GM19463 (cell line): ENCODE results near the gene TTC39C.
A peak's percentile ranks its signal among the peaks of the same experiment; 100 is the strongest.
"Not testable (repeated sequence)": the region's sequence is repeated elsewhere in the genome, so short reads cannot be mapped to it uniquely, and the experiment has no call there.

ENCODE experiments used
- ATAC-seq: cut with Tn5 transposase; IDR thresholded peaks from one replicate; pipeline ENCODE4 v1.9.1; 2021; ENCODE audit warnings: mild to moderate bottlenecking, moderate library complexity; ENCODE audit not compliant: unreplicated experiment

Gene TTC39C

DNA sequence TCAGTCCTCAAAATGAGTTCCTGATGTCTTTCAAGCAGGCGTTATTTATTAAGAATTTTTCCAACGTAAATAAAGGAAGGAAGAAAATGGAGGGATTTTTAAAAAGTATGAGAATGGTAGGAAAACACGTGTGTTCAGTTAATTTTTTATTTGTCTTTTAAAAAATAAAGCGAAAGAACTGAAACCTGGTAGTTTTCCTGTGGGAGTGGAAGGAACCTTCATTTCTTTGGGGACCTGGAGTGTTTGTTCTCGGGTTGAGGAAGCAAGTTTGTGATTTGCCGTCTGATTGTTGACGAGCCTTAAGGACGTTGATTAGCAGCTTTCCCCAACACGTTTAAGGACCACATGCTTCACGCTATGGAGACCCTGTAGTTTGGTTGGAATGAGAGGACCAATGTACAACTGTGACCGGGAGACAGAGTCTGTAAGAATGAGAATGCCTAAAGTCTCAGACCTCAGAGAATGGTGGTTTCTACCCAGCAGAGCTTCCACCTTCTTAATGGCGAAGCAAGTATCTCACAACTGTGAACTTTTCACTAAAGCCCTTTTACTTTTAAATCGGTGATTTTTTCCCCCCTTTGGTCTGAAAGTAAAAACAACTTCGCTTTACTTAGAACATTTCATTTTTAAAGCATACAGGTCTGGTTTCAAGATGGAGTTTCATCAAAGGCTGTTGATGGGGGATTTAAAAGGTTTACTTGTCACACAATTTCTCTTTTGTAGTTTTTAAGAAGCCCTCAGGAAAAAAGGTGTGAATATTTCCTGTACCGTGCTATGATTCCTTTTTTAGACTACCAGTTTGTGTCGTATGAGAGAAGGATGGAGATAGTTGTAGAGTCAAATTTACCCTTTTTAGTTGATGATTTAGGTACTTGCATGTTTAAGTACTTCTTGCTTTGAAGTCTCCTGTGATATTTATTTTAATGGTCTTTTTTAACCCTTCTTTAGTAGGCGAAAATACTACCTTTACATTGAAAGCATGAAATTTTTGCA, 1.4 kb downstream of the TTC39C start:
- ATAC-seq, result no peak

DNA sequence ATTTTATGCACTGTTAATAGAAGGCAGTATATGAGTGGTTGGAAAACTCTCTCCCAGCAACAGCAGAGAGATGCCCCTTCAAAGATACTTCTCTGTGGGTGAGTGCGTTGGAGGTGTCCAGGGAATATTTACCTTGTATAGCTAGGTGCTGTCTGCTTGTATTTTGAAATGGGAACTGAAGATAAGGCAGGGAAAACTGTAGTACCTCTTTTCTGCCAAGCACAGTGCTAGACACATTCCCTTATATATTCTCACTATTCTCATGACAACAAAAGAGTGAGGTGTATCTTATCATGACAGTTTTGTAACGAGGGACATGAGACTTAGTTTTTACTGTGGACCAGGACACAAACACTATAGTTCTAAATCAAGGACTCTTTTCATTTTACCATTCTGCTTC, 2.1 kb downstream of the TTC39C start:
- ATAC-seq, result no peak

DNA sequence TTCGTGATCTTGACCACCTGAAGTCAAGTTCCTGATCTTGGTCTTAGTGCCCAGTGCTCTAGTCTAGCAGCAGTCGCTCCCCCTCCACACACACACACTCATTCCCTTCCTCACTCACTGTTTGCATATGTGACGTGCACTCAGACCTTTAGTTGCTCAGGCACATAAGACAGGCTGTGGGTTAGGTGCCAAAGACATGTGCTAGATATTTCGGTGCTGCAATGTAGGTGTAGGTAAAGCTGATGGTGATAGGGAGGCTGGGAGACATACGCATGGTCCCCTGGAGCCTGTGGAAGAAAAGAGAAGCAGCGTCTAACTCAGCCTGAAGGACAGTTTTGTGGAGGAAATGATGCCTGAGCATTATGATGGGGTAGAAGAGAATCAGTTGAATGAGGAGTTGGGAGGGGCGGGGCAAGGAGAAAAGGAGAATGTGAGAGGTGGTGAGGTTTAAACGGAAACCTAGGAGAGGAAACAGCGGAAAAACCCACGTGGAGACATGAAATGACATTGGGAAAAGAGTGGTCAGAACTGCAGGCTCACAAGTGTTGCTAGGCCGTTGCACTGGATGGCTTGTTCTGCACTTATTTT, 3.8 kb downstream of the TTC39C start:
- ATAC-seq, result no peak

DNA sequence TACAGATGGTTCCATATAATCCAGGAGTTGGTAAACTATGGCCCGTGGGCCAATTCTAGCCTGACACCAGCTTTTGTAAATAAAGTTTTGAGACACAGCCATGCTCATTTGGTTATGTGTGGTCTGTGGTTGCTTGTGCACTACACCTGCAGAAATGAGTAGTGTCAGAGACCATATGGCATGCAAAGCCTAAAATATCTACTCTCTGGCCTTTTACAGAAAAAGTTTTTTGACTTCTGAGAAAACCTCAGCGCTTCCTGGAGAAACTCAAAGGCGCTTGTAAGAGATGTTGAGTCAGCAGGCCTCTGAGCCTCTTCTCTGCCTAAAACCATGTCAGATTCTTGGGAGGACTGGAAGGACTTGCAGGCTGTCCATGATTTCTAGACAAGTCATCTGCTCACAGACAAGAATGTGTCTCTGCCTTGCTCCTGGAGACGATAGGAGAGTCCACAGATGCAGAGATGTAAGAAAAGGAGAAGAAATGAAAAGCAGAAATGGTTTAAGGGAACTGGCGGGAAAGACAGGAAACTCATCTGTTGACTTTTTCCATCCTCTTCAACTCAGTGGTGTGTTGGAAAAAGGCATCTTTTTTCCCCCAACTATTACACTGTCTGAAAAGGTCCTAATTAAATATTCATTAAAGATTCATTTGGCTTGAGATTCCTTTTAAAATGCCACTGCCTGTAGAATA, 5.2 kb downstream of the TTC39C start:
- peak; percentile 84 for ATAC-seq

DNA sequence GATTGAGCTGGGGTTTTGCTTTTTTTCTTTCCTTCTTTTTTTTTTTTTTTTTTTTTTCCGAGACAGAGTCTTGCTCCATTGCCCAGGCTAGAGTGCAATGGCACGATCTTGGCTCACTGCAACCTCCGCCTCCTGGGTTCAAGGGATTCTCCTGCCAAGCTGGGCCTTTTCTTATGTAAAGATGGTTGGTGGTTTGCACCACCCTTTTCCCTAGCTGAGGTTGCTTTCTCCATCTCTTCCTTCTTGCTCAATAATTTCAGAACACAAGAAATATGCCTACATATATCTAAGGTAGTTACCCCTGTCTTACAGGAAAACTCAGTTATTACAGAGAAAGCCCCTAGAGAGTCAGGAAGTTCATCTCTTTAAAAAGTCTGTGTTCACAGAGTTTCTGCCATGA, 7.0 kb downstream of the TTC39C start:
- ATAC-seq, result no peak

- ATAC-seq, result no peak
Observed at GRCh38 chr18:24022161-24022560, 7.6 kb downstream of the TTC39C start.

GRCh38 chr18:24023185-24023814, 8.7 kb downstream of the TTC39C start:
- no peak for ATAC-seq

DNA sequence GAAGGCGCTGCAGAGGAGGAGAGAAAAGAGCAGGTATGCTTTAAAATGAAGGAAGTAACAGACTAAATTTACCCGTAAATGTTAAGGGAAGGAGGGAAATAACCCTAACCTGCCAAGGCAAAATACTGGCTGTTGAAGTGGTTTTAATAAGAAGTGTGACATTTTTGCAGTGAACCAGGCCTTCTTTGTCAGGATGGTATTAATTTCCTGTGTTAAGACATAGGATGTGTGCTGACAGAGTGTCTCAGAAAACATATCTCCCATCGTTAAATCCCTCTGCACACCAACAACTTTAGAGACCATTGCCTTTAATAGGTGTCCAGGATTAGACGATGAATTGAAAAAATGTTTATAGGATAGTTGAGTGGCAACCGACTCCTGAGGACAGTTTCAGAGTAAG, 9.9 kb downstream of the TTC39C start:
- no peak for ATAC-seq

DNA sequence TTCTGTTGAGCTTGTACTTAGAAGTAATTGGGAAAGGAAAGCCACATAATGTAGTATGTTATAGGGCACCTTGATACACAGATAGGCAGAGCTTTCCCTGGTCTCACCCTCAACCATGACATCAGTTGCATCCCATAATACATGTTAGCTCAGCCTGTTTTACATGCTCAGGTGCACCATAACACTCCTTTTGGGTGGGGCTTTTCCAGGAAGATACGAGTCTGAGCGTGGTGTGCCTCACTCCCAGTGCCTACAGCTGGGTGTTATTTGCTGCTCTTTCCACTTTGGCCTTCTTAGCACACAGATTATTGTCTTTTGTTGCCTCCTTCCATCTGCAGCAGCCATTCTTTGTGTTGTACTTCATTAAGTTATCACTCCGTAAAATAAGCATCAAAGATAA, 11.9 kb downstream of the TTC39C start:
- ATAC-seq, result no peak

- no peak for ATAC-seq
Observed at GRCh38 chr18:24027156-24027827, 12.7 kb downstream of the TTC39C start.

- not testable (repeated sequence) for ATAC-seq
Observed at GRCh38 chr18:24028946-24029345, 14.4 kb downstream of the TTC39C start.

- no peak for ATAC-seq
Observed at GRCh38 chr18:24031318-24031717, 16.8 kb downstream of the TTC39C start.

- peak; percentile 99 for ATAC-seq
Observed at GRCh38 chr18:24031916-24032315, 17.4 kb downstream of the TTC39C start.

- ATAC-seq, result no peak
Observed at GRCh38 chr18:24033641-24034412, 19.3 kb downstream of the TTC39C start.

- no peak for ATAC-seq
Observed at GRCh38 chr18:24035316-24035715, 20.8 kb downstream of the TTC39C start.

- ATAC-seq, result no peak
Observed at GRCh38 chr18:24039671-24040070, 25.1 kb downstream of the TTC39C start.

DNA sequence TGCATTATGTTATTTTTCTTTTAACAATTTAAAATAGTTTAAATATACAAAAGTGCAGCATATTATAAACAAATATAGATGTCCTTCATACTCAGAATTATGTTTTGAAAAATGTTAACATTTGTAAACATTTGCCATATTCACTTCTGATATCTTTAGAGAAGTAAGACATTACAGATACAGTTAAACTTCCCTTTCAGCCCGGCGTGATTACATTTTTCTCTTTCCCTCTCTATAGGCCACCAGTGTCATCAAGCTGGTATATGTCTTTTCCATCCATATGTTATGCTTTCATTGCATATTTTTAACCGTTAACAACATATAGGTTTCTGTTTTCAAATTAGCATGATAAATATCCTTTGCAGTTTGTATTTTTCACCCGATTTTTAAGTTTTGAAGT, 27.1 kb downstream of the TTC39C start:
- ATAC-seq, result no peak

DNA sequence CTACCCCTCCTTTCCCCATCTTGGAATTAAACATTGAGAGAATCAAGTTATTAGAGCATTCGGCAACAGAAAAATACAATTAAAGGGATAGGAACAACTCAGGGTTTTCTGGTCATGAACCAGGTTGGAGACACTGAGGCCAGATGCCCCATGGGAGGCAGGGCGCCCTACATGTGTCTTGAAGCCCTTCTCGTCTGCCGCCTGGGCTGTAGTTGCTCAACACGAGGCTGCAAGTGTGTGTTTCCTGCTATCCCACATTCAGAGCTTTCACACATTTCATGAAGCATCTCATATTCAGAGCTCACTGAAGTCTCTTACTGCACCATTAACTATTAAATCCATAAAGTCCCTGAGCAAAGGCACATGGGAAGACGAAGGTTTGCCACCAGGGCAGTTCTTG, 28.8 kb downstream of the TTC39C start:
- no peak for ATAC-seq

DNA sequence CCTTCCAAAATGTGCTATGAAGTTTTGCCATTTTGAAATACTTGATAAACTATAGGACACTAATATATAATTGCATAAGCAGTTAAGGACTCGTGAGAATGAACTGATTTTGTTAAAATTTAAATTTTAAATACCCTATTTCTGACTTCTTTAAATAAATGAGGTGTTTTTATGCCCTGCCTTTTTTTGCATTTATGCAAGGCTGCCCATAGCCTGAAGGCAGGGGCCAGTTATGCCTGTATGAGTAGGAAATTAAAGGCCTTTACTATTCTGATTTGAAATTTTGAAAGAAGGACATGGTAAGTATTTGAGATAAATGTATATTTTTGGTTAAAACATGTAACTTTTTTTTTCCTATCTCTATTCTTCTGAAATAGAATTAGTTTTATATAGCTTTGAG, 33.7 kb downstream of the TTC39C start:
- no peak for ATAC-seq

DNA sequence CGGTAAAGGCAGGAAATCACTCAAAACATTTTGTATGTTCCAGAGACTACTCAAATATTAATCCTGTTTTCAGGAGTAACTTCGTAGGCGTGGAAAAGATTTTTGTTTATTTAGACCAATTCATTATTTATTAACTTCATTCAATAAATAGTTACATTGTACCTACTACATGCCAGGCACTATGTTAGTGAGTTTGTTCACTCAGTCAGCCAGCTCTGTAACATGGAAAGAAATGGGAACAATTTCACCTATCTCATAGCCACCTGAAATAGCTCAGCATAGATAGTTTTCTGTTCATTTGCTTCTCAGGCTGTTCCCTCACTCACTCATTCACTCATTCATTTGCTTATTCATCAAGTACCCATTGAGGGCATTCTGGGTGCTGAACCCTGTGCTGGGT, 34.6 kb downstream of the TTC39C start:
- no peak for ATAC-seq
